ENCODE measurements around the gene HAPLN3. TPM values are rescaled to one million over a fixed set of nuclear protein-coding genes. Genes with fewer than 3 reads are reported as not detected.

The HAPLN3 gene
- total RNA-seq, 1 experiment from 2014 or later: 42.4 TPM

GRCh38 chr15:88845616-88846015 lies 49.7 kb downstream of the HAPLN3 start:
- Histone ChIP-seq H2AFZ (ENCODE audit: low read length) (no peak overlapping the region), H2BK15ac (ENCODE audit: low read depth, low read length) (no peak overlapping the region), H2AK5ac (ENCODE audit: insufficient read length, low read length) (no peak overlapping the region), H2BK5ac (ENCODE audit: insufficient read length, low read length) (no peak overlapping the region), H4K8ac (replicated peaks; ENCODE audit: insufficient read length, low read depth, low read length) (no peak overlapping the region), H2BK12ac (ENCODE audit: insufficient read length, low read depth, low read length) (no peak overlapping the region), H3K27me3 (ENCODE audit: insufficient read depth, low read length) (no peaks in the 10 kb centered on the region), H3K23me2 (ENCODE audit: insufficient read length, low read depth, low read length, poor library complexity, severe bottlenecking) (peaks cover 3% of the 10 kb centered on the region), H4K91ac (ENCODE audit: insufficient read length, low read depth, low read length) (no peak overlapping the region), H3K4me1 (ENCODE audit: insufficient read depth, low read length) (no peaks in the 10 kb centered on the region), H3K9me3 (ENCODE audit: control insufficient read depth, low read depth, low read length) (no peaks in the 10 kb centered on the region), H4K20me1 (ENCODE audit: control insufficient read depth, insufficient read depth, insufficient read length) (no peaks in the 10 kb centered on the region), H3K79me2 (ENCODE audit: insufficient read depth, low read length) (no peaks in the 10 kb centered on the region), H3K79me1 (ENCODE audit: insufficient read depth, low read depth, low read length, poor library complexity, severe bottlenecking) (no peaks in the 10 kb centered on the region), H3T11ph (ENCODE audit: low read length) (no peak overlapping the region), H3K23ac (ENCODE audit: insufficient read length, low read depth, low read length) (no peak overlapping the region), H3K9ac (ENCODE audit: extremely low read depth, insufficient read length, low read length) (no peak overlapping the region), H3K4me2 (ENCODE audit: insufficient read depth, insufficient read length, low read length) (no peak overlapping the region), H3K18ac (ENCODE audit: insufficient read length, low read depth, low read length) (no peak overlapping the region), H2BK20ac (ENCODE audit: low read depth, low read length, poor library complexity, severe bottlenecking) (no peak overlapping the region), H3K4ac (ENCODE audit: low read depth, low read length) (no peak overlapping the region), H2BK120ac (ENCODE audit: low read depth, low read length, poor library complexity, severe bottlenecking) (no peak overlapping the region), H3K56ac (ENCODE audit: insufficient read length, low read depth, low read length) (no peak overlapping the region), H3K27ac (ENCODE audit: insufficient read length, low read depth, low read length) (no peak overlapping the region), H3K14ac (ENCODE audit: insufficient read depth, low read length) (no peak overlapping the region), H4K5ac (ENCODE audit: insufficient read length, low read depth, low read length) (no peak overlapping the region)
- no peak overlapping the region for H3K4me3 Mint-ChIP-seq
- H3K4me1 Mint-ChIP-seq: peaks cover 0 to 8% of the 10 kb centered on the region in 2 experiments; a peak in 2 of 4 replicates
- H3K36me3 Mint-ChIP-seq (ENCODE audit: insufficient read depth in 1 of 3, low read depth in 3 of 3): no peaks in the 10 kb centered on the region
- DNase-seq: no peak
- peaks cover 2% of the 10 kb centered on the region for H3K27me3 Mint-ChIP-seq (ENCODE audit: low read depth)
- TF ChIP-seq CTCF (conservative IDR thresholded peaks at IDR 0.05): no peak
- H3K27ac Mint-ChIP-seq: no peak overlapping the region
- no peaks in the 10 kb centered on the region for H3K9me3 Mint-ChIP-seq
- no CpG with 5 or more reads among the region's 15 CpGs for whole genome bisulfite sequencing (ENCODE audit: extremely low coverage, insufficient read length, low lambda C conversion rate)
